Osteocyte (in vitro differentiated cells): ENCODE measurements around the gene KCNQ4. TPM values are rescaled to one million over a fixed set of nuclear protein-coding genes. Genes with fewer than 3 reads are reported as not detected.
A peak's percentile ranks its signal among the peaks of the same experiment; 100 is the strongest.

Experiments
- DNase-seq: peaks from one replicate; pipeline ENCODE4 v3.0.0; 2021; ENCODE audit warnings: mixed read lengths; ENCODE audit not compliant: unreplicated experiment; ENCODE audit errors: extremely low spot score
- H3K27ac Mint-ChIP-seq: one replicate; pipeline ENCODE4 v1.8.0; 2021; ENCODE audit warnings: mild to moderate bottlenecking, mixed read lengths; ENCODE audit not compliant: unreplicated experiment
- H3K27me3 Mint-ChIP-seq: one replicate; pipeline ENCODE4 v1.8.0; 2021; ENCODE audit warnings: mixed read lengths; ENCODE audit not compliant: unreplicated experiment
- H3K36me3 Mint-ChIP-seq: one replicate; pipeline ENCODE4 v1.8.0; 2021; ENCODE audit warnings: mixed read lengths; ENCODE audit not compliant: unreplicated experiment
- H3K4me1 Mint-ChIP-seq: one replicate; pipeline ENCODE4 v1.8.0; 2021; ENCODE audit warnings: mixed read lengths; ENCODE audit not compliant: unreplicated experiment
- H3K4me3 Mint-ChIP-seq: one replicate; pipeline ENCODE4 v1.8.0; 2021; ENCODE audit warnings: mild to moderate bottlenecking, moderate library complexity, mixed read lengths; ENCODE audit not compliant: unreplicated experiment
- H3K9me3 Mint-ChIP-seq: one replicate; pipeline ENCODE4 v1.8.0; 2021; ENCODE audit warnings: mixed read lengths; ENCODE audit not compliant: unreplicated experiment
- CTCF ChIP-seq: fragments of 200-600 bp; sonication (generic); IDR thresholded peaks from 2 replicates; pipeline ENCODE4 v1.5.0; 2021; ENCODE audit warnings: antibody characterized with exemption, mild to moderate bottlenecking, moderate library complexity
- total RNA-seq: library from RNA; stranded (reverse); gene quantifications from 2 replicates; pipeline ENCODE4 v1.2.1, GENCODE V29; 2021

KCNQ4 gene
- total RNA-seq, 1 donor from 2014 or later, result 0.51 TPM

DNA sequence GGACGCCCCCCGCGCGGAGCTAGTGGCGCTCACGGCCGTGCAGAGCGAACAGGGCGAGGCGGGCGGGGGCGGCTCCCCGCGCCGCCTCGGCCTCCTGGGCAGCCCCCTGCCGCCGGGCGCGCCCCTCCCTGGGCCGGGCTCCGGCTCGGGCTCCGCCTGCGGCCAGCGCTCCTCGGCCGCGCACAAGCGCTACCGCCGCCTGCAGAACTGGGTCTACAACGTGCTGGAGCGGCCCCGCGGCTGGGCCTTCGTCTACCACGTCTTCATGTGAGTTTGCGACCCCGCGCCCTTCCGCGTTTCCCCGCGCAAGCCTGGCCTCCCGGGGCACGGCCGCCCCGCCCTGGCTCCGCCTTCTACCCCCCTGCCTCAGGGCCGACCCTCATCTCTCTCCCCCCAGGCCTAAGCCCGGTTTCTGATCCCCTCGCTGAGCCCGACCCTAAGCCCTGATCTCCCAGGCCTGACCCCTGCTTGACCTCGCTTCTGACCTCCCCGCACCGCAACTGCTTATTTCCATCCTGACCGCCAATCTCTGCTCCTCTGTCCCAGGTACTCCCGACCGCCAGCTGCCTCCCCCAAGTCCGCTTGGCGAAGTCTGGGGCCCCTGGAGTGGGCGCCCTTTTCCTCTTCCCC, 669 bp downstream of the KCNQ4 start:
- no peaks in the 10 kb centered on the region for H3K27me3 Mint-ChIP-seq
- no peak for TF ChIP-seq CTCF
- no peak overlapping the region for H3K27ac Mint-ChIP-seq
- peaks cover 2% of the 10 kb centered on the region for H3K36me3 Mint-ChIP-seq
- DNase-seq, result no peak
- peaks cover 19% of the 10 kb centered on the region for H3K4me1 Mint-ChIP-seq
- no peaks in the 10 kb centered on the region for H3K9me3 Mint-ChIP-seq
- H3K4me3 Mint-ChIP-seq, result peak overlapping the region; percentile 70

- DNase-seq, result no peak
- H3K9me3 Mint-ChIP-seq, result no peaks in the 10 kb centered on the region
Observed at GRCh38 chr1:40784771-40785151, 1.2 kb downstream of the KCNQ4 start.

DNA sequence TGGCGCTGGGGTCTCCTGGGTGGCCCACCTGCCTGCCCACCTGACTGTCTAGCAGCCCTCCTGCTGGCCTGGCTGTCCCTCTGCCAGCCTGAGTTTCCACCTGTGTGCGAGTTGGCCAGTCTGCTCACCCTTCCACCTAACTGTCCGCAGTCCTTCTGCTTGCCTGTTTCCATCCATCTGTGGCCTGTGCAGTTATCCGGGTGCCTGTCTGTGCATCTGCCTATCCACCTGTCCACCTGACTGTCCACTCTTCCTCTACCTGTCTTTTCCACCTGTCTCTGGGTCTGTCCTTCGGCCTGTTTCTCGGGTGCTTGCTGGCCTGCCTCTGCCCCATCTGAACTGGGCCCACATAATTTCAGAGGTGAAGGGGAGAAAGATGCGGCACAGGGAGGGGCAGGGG, 1.9 kb downstream of the KCNQ4 start:
- no peaks in the 10 kb centered on the region for H3K9me3 Mint-ChIP-seq
- TF ChIP-seq CTCF, result no peak
- peaks cover 19% of the 10 kb centered on the region for H3K4me1 Mint-ChIP-seq
- H3K27ac Mint-ChIP-seq, result no peak overlapping the region
- H3K27me3 Mint-ChIP-seq, result no peaks in the 10 kb centered on the region
- no peak overlapping the region for H3K4me3 Mint-ChIP-seq
- no peaks in the 10 kb centered on the region for H3K36me3 Mint-ChIP-seq
- no peak for DNase-seq

More at GRCh38 chr1:40784771-40785151, 1.2 kb downstream of the KCNQ4 start:
- no peak for TF ChIP-seq CTCF
- no peaks in the 10 kb centered on the region for H3K27me3 Mint-ChIP-seq
- H3K4me1 Mint-ChIP-seq, result peaks cover 19% of the 10 kb centered on the region
- no peaks in the 10 kb centered on the region for H3K36me3 Mint-ChIP-seq
- peak overlapping the region; percentile 70 for H3K4me3 Mint-ChIP-seq
- no peak overlapping the region for H3K27ac Mint-ChIP-seq

DNA sequence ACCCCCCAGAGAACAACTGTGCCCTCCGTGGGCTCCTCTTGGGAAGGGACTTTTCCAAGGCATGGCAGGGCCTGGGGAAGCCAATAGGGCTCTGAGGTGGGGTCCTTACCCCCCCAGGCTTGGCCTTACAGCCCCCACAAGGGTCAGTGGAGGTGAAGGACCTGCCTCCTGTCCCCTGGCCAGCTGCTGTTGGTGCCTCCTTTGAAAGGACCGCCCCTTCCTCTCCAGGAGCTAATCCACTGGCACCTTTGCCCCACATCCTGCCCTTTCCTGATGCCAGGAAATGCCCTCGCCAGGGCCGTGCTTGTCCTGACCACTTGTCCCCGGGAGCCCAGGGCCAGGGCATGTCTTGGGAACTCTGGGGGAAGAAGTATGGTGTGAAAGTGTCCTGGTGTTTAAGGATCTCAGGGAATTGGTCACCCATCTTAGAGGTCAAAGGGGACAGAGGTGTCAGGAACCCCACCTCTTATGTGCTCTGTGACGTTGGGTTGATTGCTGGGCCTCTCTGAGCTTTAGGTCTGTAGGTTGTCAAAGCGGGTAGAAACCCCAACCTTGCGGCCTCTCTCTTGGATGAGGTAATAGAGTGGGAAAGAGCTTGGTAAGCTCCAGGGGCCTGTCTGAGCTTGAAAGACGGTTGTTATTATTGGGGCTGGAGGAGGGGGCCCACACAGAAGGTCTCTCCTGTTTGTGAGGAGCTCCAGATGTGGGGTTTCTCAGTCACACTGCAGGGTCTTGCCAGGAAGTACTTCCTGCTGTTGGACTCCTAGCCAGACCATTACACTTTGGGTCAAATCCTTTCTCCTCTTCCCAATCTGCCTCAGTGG, 2.8 kb downstream of the KCNQ4 start:
- H3K9me3 Mint-ChIP-seq, result no peaks in the 10 kb centered on the region
- DNase-seq, result no peak
- H3K4me1 Mint-ChIP-seq, result peaks cover 17% of the 10 kb centered on the region
- no peaks in the 10 kb centered on the region for H3K27me3 Mint-ChIP-seq
- no peak for TF ChIP-seq CTCF
- H3K27ac Mint-ChIP-seq, result no peak overlapping the region
- H3K4me3 Mint-ChIP-seq, result no peak overlapping the region
- no peaks in the 10 kb centered on the region for H3K36me3 Mint-ChIP-seq

GRCh38 chr1:40786995-40787705, 3.6 kb downstream of the KCNQ4 start:
- TF ChIP-seq CTCF, result no peak
- no peak for DNase-seq
- Mint-ChIP-seq H3K27me3 (no peaks in the 10 kb centered on the region), H3K9me3 (no peaks in the 10 kb centered on the region), H3K4me3 (no peak overlapping the region), H3K27ac (no peak overlapping the region), H3K36me3 (no peaks in the 10 kb centered on the region), H3K4me1 (peaks cover 19% of the 10 kb centered on the region)
